ENCODE data around the gene KHK. TPM values are rescaled to one million over a fixed set of nuclear protein-coding genes. Genes with fewer than 3 reads are reported as not detected.
A peak's percentile ranks its signal among the peaks of the same experiment; 100 is the strongest.

Gene KHK
- polyA plus RNA-seq, 1 of the 3 experiments (the other 2 are of a cell fraction), result 10.3 TPM

DNA sequence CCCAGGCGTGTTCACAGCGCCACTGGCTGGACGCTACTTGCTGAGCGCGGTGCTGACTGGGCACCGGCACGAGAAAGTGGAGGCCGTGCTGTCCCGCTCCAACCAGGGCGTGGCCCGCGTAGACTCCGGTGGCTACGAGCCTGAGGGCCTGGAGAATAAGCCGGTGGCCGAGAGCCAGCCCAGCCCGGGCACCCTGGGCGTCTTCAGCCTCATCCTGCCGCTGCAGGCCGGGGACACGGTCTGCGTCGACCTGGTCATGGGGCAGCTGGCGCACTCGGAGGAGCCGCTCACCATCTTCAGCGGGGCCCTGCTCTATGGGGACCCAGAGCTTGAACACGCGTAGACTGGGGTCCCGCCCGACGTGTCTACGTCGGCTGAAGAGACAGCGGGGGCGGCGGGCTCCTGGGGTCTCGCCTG lies 891 bp upstream of the KHK start:
- Histone ChIP-seq H3F3A (replicated peaks; ENCODE audit: insufficient read depth) (peaks cover 7% of the 10 kb centered on the region), H3K36me3 (replicated peaks in 1 of 2; ENCODE audit: control insufficient read depth in 1 of 2, insufficient read depth in 2 of 2, low read length in 1 of 2) (peaks cover 9 to 38% of the 10 kb centered on the region in 2 experiments), H3K27me3 (ENCODE audit: insufficient read depth) (no peaks in the 10 kb centered on the region), H3K9me2 (no peaks in the 10 kb centered on the region), H3K4me3 (ENCODE audit: low read depth in 2 of 2, low read length in 1 of 2) (peak overlapping the region; percentile 50 to 65), H3K4me2 (peak overlapping the region; percentile 89), H2AFZ (ENCODE audit: low read depth) (peak overlapping the region; percentile 74; the same call in 1 of the 2 replicates), H3K79me2 (ENCODE audit: insufficient read depth) (peaks cover 9% of the 10 kb centered on the region), H3K27ac (ENCODE audit: low read depth in 2 of 2, low read length in 1 of 2) (peak overlapping the region; percentile 37 to 89; a peak in 3 of 4 replicates), H4K20me1 (ENCODE audit: insufficient read depth) (peaks cover 16% of the 10 kb centered on the region; the same call in 1 of the 2 replicates), H3K9ac (peak overlapping the region; percentile 61; the same call in 1 of the 2 replicates), H3K9me3 (no peaks in the 10 kb centered on the region), H3K4me1 (ENCODE audit: control insufficient read depth in 1 of 2, insufficient read depth in 2 of 2, low read depth in 1 of 2, low read length in 1 of 2) (peaks cover 13 to 50% of the 10 kb centered on the region in 2 experiments)
- WGBS (ENCODE audit: low lambda C conversion rate), result 15% methylated on average over 25 of the region's 38 CpGs
- TF ChIP-seq, protein P1, sequence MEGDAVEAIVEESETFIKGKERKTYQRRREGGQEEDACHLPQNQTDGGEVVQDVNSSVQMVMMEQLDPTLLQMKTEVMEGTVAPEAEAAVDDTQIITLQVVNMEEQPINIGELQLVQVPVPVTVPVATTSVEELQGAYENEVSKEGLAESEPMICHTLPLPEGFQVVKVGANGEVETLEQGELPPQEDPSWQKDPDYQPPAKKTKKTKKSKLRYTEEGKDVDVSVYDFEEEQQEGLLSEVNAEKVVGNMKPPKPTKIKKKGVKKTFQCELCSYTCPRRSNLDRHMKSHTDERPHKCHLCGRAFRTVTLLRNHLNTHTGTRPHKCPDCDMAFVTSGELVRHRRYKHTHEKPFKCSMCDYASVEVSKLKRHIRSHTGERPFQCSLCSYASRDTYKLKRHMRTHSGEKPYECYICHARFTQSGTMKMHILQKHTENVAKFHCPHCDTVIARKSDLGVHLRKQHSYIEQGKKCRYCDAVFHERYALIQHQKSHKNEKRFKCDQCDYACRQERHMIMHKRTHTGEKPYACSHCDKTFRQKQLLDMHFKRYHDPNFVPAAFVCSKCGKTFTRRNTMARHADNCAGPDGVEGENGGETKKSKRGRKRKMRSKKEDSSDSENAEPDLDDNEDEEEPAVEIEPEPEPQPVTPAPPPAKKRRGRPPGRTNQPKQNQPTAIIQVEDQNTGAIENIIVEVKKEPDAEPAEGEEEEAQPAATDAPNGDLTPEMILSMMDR (IDR thresholded peaks at IDR 0.05), result peak; percentile 50
- no peak for TF ChIP-seq SIN3A (IDR thresholded peaks at IDR 0.05; ENCODE audit: borderline replicate concordance, low read depth, low read length)
- TF ChIP-seq POLR2AphosphoS5 (IDR thresholded peaks at IDR 0.05; ENCODE audit: low read depth, low read length), result peak; percentile 37; the same call in 1 of the 2 replicates
- no peak for TF ChIP-seq GATA2 (CRISPR knock-in tag; IDR thresholded peaks at IDR 0.05)
- peak; percentile 72 for TF ChIP-seq RAD21 (IDR thresholded peaks at IDR 0.05; ENCODE audit: low read length)
- TF ChIP-seq, protein P2, sequence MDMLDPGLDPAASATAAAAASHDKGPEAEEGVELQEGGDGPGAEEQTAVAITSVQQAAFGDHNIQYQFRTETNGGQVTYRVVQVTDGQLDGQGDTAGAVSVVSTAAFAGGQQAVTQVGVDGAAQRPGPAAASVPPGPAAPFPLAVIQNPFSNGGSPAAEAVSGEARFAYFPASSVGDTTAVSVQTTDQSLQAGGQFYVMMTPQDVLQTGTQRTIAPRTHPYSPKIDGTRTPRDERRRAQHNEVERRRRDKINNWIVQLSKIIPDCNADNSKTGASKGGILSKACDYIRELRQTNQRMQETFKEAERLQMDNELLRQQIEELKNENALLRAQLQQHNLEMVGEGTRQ (IDR thresholded peaks at IDR 0.05; ENCODE audit: borderline replicate concordance, low read depth, low read length), result no peak
- peak; percentile 50; the same call in 1 of the 2 replicates for TF ChIP-seq SMC3 (IDR thresholded peaks at IDR 0.05; ENCODE audit: low read depth, low read length)
- TF ChIP-seq, protein P3, sequence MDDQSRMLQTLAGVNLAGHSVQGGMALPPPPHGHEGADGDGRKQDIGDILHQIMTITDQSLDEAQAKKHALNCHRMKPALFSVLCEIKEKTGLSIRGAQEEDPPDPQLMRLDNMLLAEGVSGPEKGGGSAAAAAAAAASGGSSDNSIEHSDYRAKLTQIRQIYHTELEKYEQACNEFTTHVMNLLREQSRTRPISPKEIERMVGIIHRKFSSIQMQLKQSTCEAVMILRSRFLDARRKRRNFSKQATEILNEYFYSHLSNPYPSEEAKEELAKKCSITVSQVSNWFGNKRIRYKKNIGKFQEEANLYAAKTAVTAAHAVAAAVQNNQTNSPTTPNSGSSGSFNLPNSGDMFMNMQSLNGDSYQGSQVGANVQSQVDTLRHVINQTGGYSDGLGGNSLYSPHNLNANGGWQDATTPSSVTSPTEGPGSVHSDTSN (IDR thresholded peaks at IDR 0.05), result 0 out of 2 replicates have a peak, but pooled peaks have one; percentile 13
- TF ChIP-seq, protein P4, sequence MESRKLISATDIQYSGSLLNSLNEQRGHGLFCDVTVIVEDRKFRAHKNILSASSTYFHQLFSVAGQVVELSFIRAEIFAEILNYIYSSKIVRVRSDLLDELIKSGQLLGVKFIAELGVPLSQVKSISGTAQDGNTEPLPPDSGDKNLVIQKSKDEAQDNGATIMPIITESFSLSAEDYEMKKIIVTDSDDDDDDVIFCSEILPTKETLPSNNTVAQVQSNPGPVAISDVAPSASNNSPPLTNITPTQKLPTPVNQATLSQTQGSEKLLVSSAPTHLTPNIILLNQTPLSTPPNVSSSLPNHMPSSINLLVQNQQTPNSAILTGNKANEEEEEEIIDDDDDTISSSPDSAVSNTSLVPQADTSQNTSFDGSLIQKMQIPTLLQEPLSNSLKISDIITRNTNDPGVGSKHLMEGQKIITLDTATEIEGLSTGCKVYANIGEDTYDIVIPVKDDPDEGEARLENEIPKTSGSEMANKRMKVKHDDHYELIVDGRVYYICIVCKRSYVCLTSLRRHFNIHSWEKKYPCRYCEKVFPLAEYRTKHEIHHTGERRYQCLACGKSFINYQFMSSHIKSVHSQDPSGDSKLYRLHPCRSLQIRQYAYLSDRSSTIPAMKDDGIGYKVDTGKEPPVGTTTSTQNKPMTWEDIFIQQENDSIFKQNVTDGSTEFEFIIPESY (IDR thresholded peaks at IDR 0.05; ENCODE audit: borderline replicate concordance, low read depth), result no peak
- no peak for TF ChIP-seq EZH2phosphoT487 (IDR thresholded peaks at IDR 0.05; ENCODE audit: borderline replicate concordance, low read depth)
- TF ChIP-seq RFX5 (IDR thresholded peaks at IDR 0.05; ENCODE audit: low read length), result no peak
- TF ChIP-seq MXI1 (IDR thresholded peaks at IDR 0.05; ENCODE audit: low read depth, low read length), result no peak
- TF ChIP-seq TAF1 (IDR thresholded peaks at IDR 0.05; ENCODE audit: borderline replicate concordance, low read depth, low read length), result no peak
- no peak for TF ChIP-seq TCF12 (IDR thresholded peaks at IDR 0.05)
- no peak for TF ChIP-seq CHD2 (IDR thresholded peaks at IDR 0.05; ENCODE audit: low read length, partially characterized antibody)
- TF ChIP-seq MEF2A (IDR thresholded peaks at IDR 0.05; ENCODE audit: borderline replicate concordance, low read depth), result no peak
- TF ChIP-seq GABPA (IDR thresholded peaks at IDR 0.05; ENCODE audit: low read depth), result no peak
- no peak for TF ChIP-seq NRF1 (IDR thresholded peaks at IDR 0.05; ENCODE audit: low read depth, low read length)
- TF ChIP-seq, protein P5, sequence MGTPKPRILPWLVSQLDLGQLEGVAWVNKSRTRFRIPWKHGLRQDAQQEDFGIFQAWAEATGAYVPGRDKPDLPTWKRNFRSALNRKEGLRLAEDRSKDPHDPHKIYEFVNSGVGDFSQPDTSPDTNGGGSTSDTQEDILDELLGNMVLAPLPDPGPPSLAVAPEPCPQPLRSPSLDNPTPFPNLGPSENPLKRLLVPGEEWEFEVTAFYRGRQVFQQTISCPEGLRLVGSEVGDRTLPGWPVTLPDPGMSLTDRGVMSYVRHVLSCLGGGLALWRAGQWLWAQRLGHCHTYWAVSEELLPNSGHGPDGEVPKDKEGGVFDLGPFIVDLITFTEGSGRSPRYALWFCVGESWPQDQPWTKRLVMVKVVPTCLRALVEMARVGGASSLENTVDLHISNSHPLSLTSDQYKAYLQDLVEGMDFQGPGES (IDR thresholded peaks at IDR 0.05; ENCODE audit: low read depth, low read length), result no peak
- ChIA-PET POLR2A (interaction anchor here (0.6 to 6.7 kb wide), 7 partner anchors 11 to 196 kb away, joined by 3 to 63 read pairs (median 3); partner anchors contain the start of genes AGBL5, OST4 and TRIM54), CTCF (interaction anchor here (0.9 to 14.6 kb wide), 30 partner anchors 9 to 475 kb away, joined by 3 to 227 read pairs (median 6); partner anchors contain the start of genes AGBL5, OST4 and TMEM214)
- DNase-seq, result peak; percentile 83

Data from SK-N-SH (cell line).